Measurements from ENCODE around the gene HNRNPH3.
"Not testable (repeated sequence)": the region's sequence is repeated elsewhere in the genome, so short reads cannot be mapped to it uniquely, and the experiment has no call there.

Gene HNRNPH3, protein sequence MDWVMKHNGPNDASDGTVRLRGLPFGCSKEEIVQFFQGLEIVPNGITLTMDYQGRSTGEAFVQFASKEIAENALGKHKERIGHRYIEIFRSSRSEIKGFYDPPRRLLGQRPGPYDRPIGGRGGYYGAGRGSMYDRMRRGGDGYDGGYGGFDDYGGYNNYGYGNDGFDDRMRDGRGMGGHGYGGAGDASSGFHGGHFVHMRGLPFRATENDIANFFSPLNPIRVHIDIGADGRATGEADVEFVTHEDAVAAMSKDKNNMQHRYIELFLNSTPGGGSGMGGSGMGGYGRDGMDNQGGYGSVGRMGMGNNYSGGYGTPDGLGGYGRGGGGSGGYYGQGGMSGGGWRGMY

GRCh38 chr10:68331455-68332258, at the start of gene HNRNPH3:
TSS of gene HNRNPH3 (plus strand) at chr10:68332064. CDS start at chr10:68337222, 5,158 bp downstream.
- DNase-seq = peak; percentile 99

- no peak for DNase-seq
Observed at GRCh38 chr10:68284062-68285001, 47.5 kb upstream of the HNRNPH3 start.

DNA sequence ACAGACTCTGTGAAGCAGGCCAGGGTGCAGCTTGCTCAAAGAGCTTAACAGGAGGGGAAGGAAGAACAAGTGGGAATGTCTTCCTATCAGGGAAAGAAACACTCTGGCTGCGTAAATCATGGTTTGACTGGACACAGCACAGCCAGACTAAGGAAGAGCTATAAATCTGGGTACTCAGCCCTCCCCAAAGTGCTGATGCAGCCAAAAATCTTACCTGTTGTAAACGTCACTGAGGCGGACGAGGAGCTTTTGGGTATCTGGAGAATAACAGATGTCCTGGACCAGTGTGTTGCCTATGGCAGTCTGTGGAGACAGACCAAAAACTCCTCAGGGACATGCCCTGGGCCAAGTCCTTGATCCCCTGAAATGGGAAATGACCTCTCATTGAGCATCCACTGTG, 43.1 kb upstream of the HNRNPH3 start:
- DNase-seq = no peak

- DNase-seq = no peak
Observed at GRCh38 chr10:68290736-68291135, 41.1 kb upstream of the HNRNPH3 start.

GRCh38 chr10:68296843-68297663, 34.8 kb upstream of the HNRNPH3 start:
- no peak for DNase-seq

DNA sequence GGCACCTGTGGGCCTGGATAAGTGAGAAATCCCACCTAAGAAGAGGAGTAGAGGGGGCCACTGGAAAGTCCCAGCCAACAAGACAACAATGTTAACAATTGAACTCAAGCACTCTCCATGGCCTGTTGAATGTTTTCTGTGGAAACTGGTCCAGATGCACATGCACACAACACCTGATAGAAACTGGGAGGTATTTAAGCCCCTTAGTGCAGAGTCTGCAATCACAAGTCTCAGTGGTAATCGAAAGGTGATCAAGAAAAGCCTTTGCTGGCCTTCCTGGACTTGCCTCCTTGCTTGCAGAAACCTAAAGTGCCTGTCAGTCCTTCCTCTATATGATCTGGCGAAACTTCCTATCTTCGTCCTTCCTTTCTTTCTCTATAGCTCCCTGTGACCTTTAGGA, 30.6 kb upstream of the HNRNPH3 start:
- no peak for DNase-seq

GRCh38 chr10:68301790-68302502, 29.9 kb upstream of the HNRNPH3 start:
- DNase-seq = no peak

DNA sequence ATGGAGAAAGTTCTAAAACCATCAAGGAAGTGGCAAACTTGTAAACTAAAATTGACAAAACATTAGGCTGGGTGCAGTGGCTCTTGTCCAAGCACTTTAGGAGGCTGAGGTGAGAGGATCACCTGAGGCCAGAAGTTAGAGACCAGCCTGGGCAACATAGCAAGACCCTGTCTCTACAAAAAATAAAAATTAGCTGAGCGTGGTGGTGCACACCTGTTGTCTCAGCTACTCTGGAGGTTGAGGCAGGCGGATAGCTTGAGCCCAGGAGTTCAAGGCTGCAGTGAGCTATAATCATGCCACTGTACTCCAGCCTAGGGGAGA, 29.4 kb upstream of the HNRNPH3 start:
- no peak for DNase-seq

DNA sequence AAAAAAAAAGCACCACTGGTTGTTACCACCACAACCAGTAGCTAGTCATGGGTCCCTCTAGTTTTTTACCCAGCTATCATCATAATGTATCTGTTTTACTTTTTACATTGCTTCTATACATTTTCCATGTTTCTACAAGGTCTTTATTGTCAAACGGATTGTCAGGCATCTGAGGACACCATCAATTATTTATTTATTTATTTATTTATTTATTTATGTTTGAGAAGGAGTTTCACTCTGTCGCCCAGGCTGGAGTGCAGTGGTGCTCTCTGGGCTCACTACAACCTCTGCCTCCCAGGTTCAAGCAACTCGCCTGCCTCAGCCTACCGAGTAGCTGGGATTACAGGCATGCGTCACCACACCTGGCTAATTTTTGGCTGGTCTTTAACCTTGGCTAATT, 29.0 kb upstream of the HNRNPH3 start:
- no peak for DNase-seq

DNA sequence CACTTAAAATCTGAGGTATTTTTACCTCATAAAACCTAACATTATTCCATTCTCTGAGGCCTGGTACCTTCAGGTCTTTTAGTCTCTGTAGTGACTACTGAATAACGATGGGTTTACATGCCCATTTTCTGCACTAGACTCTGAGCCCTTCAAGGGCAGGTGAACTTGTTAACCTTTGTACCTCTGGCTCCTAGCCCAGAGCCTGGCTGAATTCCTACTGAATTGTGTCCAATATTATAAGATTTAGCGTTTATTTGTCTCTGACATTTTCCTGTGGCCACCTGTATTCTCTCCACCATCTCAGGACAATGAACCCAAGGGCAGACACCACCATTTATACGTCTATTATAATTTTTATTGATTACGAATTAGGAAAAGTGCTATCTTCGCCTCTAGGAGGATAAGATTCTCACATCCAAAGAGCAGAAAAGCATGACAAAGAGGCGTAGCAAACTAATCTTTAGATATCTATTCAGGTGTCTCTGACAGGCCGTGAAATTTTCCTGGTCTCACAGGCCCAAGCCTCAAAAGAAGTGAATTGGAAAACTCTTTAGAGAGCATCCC, 27.9 kb upstream of the HNRNPH3 start:
- no peak for DNase-seq

DNA sequence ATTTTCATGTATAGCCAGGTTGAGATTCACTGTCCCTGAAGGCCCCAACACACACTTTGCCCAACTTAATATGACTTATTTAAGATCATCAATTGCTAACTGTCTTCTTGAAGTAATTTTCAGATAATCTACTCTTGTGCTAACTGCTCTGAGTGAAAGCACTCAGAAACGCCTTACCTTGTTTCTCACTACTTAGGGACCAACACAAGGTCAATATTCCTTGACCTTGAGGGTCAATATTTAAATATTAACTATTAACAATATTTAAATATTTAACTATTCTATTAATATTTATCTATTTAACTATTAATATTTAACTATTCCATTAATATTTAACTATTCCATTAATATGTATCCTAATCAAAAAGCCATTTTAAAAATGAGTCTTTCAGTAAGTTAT, 26.0 kb upstream of the HNRNPH3 start:
- no peak for DNase-seq

DNA sequence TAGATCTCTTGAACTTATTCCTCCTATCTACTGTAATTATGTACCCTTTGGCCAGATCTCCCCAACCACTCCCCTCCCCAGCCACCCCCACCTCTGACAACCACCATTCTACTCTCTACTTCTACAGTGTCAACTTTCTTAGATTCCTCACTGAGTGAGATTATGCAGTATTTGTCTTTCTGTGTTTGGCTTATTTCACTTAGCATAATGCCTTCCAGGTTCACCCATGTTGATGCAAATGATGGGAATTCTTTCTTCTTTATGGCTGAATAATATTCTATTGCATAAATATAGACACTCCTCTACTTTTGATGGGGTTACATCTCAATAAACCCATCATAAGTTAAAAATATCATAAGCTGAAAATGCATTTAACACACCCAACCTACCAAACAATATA, 21.3 kb upstream of the HNRNPH3 start:
- DNase-seq = no peak

GRCh38 chr10:68314930-68315329, 16.9 kb upstream of the HNRNPH3 start:
- DNase-seq = not testable (repeated sequence)

- DNase-seq = no peak
Observed at GRCh38 chr10:68315582-68315981, 16.3 kb upstream of the HNRNPH3 start.

- no peak for DNase-seq
Observed at GRCh38 chr10:68318331-68319059, 13.4 kb upstream of the HNRNPH3 start.

- not testable (repeated sequence) for DNase-seq
Observed at GRCh38 chr10:68324396-68324795, 7.5 kb upstream of the HNRNPH3 start.

DNA sequence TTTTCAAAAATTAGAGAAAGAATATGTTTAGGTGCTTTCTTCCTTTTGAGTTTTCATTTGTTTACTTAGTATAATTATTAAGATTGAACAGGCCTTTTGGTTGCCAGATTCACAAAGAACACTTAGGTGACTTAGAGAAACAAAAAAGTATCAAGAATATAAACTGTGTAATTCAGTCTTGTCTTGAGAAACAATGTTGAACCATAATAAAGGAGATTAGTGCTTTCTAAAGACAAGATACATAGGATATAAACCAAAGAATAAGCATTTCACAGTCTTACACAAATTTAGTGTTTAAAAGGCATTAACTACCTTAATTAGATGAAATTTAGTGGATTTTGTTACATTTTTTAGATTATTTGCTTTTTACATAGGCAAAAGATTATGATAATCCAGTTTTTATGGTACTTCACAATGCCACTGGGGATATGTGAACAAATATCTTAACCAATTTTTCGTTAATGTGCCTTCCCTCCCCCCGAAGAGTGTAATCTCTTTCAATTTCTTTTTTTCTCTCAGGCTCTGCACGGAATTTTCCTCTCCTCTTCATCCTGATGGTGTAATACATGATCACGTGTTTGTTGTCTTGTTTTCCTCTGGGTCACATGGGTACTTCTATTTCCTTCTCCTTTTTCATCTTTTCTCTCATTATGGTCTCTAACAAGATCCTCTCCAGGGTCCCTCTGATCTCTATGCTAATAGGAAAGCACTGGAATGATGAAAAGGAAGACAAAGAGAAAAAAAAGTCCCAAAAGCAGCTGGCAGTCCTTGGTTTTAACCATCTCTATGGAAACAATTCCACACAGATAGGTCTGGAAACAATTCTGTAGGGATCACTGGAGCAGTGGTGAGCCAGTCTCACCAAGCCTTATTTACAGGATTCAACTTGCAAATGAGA, 3.7 kb upstream of the HNRNPH3 start:
- no peak for DNase-seq

GRCh38 chr10:68329506-68329861, 2.4 kb upstream of the HNRNPH3 start:
- no peak for DNase-seq

- DNase-seq = peak; percentile 46
Observed at GRCh38 chr10:68330852-68331454, 911 bp upstream of the HNRNPH3 start.
